HG03103 (cell line): ENCODE data around the gene CNTN6.

Experiments used
- ATAC-seq: cut with Tn5 transposase; IDR thresholded peaks from one replicate; pipeline ENCODE4 v1.9.1; 2021; ENCODE audit warnings: low read depth; ENCODE audit not compliant: unreplicated experiment

Gene CNTN6

DNA sequence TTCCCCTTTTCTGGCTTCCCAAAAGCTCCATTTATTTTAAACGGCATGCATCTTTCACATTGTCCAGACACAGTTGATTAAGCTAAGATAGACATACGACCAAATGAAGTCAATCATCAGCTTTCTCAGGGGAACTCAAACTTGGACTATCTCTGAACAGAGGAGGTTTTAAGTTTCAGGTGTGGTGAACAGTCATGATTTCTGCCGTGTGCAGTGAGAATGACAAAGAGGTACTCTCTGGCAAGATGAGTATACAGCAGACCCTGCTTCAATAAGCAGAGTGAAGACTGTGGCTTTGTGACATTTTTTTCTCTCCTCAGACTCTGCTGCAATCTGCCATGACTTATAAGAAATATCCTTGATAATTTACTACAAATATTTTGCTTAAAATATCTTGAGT is 307.7 kb downstream of the CNTN6 start:
- no peak for ATAC-seq

DNA sequence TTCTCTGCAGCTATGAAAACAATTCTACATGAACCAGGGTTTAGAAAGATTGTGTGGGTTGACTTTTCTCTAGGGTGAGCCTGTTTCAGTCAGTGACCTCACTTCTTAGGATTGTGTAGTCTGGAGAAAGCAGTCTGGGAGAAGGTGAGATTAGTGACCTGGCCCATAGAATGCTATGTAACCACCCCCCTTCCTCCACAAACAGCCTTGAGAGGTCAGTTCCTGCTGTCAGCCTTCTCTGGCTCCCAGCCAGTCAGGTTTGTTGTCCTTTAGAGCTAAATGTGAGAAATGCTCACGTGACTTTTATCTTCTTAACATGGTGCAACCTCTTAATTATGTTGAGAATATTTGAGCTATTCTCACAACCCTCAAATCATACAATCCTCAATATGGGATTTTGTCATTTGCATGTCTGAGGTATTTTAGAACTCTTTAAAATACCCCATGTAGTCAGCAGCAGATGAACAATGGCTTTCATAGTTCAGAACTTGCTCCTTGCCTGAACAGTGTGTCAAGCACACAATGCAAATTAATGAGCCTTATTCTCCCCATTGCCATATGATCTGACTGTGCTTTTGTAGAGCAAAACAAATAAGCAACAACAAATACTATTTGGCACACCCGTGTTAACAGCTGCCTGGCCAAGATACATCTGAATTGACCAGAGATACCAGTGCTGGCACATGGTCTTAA is 311.6 kb downstream of the CNTN6 start:
- no peak for ATAC-seq

DNA sequence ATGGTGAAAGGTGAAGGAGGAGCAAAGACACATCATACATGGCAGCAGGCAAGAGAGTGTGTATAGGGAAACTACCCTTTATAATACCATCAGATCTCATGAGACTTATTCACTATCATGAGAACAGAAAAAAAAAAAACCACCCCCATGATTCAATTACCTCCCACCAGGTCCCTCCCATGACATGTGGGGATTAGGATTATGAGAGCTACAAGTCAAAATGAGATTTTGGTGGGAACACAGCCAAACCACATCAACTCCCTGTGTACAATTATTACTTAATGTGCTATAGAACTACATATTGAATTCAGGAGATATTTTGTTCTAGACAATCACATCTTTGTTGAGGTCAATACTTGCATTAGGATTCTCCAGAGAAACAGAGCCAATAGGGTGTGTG is 313.4 kb downstream of the CNTN6 start:
- no peak for ATAC-seq

DNA sequence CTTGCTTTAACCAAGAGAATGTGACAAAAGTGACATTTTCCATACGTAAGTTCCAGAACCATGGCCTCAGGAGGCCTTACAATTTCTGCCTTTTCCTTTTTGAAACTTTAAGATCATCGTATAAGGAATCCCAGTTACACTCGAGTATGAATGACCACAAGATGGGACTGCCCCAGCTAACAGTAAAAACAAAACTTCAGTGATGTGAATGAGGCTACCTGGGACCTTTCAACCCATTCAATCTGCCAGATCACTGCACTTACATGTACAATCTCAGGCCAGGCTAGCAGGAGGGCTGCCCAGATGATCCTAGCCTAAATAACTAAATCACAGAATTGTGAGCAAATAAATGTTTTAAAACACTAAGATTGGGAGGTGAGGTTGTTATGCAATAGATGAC is 328.8 kb downstream of the CNTN6 start:
- ATAC-seq = no peak

DNA sequence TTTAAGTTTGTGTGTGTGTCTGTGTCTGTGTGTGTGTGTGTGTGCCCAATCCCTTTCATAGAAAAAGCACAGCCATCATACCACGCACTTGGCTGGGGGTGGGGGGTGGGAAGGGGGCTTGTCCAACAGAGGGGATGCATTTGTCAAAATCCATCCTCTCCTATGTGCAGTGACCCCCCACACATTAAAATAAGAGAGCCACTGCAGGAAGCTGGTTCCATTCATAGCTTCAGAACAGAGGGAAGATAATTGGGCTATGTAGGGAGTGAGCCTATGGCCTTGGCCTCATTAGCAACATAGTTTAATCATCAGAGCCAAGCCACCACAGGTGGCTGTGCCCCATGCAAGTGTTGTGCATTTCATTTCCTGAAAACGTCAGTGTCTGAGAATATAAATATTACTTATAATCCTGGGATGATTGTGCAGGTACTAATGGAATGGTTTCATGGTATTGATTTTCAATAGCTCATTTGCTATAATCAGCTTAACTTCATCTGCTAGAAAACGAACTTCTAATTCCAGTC is 330.8 kb downstream of the CNTN6 start:
- no peak for ATAC-seq

DNA sequence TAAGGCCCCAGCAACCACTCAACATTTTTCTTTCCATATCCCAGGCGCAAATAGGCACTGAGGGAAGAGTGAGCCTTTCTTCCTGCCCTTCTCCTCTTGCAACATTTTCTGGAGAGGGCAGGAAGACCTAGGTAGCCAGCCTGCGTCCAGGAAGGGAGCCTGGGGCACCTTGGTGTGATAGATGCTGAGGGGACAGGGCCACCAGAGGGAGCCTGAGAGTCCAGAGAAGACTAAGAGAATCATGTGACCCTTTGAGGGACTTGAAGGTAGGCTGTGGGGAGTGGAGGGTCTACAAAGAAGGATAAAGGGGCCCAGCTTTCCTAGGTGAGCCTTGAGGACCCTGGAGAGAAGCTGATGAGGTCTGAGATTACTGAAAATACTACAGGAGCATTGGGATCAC is 346.6 kb downstream of the CNTN6 start:
- ATAC-seq = peak; percentile 53

DNA sequence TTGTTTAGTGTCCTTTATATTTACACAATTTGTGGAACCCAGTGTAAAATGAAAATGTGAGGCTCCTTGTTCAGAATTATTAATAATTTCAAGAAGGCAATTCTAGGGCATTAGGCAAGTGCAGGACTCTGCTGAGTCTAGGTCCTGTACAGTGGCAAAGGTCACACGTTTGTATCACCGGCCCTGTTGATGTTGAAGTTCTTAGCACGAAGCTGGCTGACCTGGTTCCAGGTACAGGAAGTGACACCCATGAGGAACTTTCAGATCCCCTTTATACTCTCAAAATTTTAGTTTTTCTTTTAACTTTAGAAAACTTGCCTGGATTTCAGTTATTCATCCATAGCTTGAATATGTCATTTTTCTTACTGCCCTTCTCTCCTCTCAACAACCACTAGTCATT is 349.4 kb downstream of the CNTN6 start:
- peak; percentile 84 for ATAC-seq

DNA sequence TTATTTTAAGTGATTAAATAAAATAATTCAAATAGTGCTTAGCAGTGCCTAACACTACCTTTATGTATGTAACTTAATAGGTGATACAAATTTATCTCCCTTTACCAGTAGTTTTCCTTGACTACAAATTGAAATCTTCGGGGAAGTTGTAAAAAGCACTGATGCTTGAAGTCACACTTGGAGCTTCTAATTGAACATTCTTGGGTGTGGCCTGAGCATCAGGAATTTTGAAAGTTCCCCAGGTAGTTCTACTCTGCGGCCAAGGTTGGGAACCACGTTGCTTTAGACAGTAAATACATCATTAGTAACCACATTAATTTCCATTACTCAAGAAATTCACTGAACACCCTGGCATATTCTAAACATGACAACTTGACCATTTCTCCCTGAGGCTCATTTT is 351.4 kb downstream of the CNTN6 start:
- ATAC-seq = no peak

DNA sequence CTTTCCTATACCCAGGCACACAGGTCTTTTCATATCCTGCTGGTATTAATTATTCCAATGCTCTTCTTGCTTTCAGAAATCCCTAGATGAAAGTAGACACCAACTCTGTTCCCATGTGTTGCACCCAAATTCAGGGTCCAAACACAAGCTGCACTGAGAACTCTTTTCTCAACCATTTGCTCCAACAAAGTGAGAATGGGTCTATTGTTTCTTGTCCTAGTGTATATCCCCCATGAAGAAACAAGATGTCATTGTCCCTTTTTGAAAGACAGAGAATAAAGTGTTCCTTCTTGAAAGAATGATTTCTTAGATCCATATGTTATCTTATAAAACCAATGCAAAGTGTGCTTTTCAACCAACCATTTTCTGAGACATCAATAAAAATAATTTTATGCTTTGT is 353.7 kb downstream of the CNTN6 start:
- no peak for ATAC-seq

DNA sequence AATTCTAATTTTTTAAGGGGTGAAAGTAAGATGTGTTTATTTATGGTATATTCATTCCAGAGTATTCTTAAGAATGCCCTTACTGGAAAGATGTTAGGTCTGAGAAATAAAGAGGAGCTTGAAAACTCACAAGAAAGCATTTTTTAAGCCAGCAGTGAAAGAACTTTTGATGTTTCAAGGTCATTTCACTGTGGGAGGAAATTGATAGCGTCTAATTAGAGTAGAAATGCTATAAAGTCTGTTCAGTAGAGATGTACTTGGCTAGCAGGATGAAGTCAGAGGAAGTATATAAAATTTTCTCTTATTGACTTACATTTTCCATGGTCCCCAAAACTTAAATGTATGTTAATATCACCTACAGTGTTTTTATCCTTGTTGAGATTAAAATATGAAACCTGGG is 354.6 kb downstream of the CNTN6 start:
- ATAC-seq = no peak

DNA sequence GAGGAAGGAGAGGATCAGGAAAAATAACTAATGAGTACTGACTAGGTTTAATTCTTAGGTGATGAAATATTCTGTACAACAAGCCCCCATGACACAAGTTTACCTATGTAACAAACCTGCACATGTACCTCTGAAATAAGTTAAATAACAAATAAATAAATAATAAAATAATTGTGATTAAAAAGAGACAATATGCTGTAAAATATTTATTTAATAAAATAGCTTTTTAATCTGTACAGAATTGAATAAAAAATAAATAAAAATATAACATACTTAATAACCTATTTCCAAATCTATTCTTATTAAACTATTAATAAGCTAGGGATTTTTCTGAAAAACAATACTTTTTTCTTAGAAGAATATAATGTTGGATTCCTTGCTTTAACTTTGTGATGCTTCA is 355.6 kb downstream of the CNTN6 start:
- ATAC-seq = no peak
